GM21529 (cell line): Measurements from ENCODE around the gene SCRN2.

Experiments used
- ATAC-seq: cut with Tn5 transposase; IDR thresholded peaks from one replicate; pipeline ENCODE4 v1.9.1; 2021; ENCODE audit not compliant: unreplicated experiment

SCRN2 gene

GRCh38 chr17:47872019-47872650 is 31.1 kb upstream of the SCRN2 start:
- ATAC-seq, result no peak

DNA sequence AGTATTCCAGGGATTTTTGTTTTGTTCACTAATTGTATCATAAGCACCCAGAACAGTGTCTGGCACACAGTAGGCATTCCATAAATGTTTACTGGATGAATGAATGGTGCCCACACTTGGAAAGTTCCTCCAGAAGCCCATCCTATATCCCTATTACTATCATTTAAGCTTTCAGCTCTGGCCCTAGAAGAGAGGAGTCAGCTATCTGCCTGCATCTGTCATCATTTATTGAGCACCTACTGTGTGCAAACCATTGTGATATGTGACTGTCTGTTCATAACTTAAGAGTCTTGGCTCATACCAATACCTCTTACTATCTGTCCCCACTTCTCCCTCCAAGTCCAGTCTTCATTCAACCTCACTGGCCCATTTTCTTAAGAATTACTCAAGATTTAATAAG is 30.0 kb upstream of the SCRN2 start:
- no peak for ATAC-seq

- no peak for ATAC-seq
These were observed 29.0 kb upstream of the SCRN2 start for GRCh38 chr17:47870056-47870455.

DNA sequence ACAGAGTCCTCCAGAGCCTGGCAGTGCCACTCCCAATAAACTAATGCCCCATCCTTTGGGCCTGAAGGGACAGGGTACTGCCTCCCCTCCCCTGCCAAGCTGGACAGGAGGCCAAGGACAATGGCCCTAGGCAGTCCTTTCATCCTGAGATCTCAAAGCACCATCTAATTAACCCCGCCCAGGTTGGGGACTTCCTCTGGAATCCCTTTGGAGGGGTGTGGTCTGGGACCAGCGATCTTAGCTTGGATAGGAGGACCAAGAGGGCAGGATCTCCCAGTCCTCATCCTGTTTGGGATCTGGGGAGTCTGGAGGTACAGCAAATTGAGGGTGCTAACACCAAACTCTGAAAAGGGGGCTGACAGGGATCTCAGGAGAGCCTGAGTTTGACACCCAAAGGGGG is 28.0 kb upstream of the SCRN2 start:
- no peak for ATAC-seq

- ATAC-seq, result no peak
These were observed 26.9 kb upstream of the SCRN2 start for GRCh38 chr17:47867813-47868533.

DNA sequence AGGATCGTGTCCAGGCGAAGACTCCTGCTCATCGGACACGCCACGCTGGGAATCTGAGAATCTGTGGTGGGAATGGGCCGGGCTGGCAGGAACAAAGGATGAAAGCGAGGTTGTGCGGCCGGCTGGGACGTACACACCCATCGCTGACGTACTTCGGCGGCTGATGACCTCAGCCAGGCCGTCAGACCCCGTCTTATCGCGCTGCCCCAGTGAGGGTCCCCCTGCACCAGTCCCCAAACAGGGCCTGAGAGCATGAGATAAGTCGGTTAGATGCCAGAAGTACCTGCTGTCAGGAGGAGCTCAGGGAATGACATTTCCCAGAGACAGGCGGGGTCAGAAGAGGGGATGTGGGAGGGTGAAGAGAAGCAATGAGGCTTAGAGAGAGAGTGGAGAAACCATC is 25.9 kb upstream of the SCRN2 start:
- ATAC-seq, result no peak

GRCh38 chr17:47864791-47865216 is 23.7 kb upstream of the SCRN2 start:
- ATAC-seq, result no peak

DNA sequence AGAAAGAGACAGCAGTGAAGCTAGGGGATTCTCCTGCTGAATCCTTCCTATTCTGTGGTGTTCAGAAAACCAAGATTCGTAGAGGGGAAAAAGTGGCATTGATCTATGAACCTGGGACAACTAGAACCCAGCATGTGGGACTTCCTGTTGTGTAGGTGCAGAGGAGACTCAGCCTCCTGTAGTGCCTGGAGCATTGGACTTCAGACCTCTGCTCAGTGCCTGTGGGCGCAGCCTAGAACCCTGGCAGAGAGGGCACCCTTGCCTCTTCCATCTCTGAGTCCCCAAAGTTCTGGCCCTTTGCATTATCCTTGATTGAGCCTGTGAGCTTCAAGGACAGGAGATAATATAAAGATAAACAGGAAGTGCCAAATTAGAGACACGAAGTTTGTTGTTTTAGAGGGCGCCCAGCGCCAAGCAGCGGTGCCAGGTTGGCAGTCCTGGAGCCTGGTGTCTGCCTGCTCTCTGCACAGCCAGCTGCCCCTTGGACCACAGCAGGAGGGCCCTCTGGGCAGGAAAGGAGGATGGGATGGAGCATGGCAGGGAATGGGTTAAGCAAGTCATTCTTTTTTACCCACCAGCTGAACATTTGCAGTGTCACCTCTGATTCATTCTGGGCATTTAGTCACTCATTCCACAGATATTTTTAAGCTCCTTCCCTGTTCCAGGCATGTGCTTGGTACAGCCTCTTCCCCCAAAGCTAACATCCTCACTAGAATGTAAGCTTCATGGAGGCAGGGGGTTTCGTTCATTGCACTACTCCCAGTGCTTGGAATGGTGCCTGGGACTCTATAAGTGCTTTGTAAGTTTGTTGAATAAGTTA is 21.8 kb upstream of the SCRN2 start:
- no peak for ATAC-seq

GRCh38 chr17:47860386-47860785 is 19.3 kb upstream of the SCRN2 start:
- ATAC-seq, result no peak

- no peak for ATAC-seq
These were observed 16.7 kb upstream of the SCRN2 start for GRCh38 chr17:47857551-47858455.

GRCh38 chr17:47856830-47857229 is 15.8 kb upstream of the SCRN2 start:
- no peak for ATAC-seq

DNA sequence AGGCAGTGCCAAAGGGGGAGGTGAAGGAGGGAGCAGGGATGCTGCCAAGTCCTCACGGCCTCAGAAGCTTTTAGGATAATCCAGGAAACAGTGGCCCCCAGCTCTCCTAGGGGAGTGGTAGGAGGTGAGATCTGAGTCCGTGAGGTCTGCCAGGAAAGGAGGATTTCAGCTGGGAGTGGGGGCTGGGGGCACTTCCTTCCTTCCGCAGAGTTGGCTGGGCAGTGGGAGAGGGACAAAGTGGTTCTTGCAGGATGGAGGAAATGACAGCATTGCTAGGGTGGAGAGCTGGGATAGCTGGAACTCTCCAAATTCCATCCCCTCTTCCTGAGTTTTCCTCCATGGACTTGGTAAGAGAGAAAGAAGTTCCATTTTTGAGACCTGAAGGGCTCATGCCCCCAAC is 14.7 kb upstream of the SCRN2 start:
- ATAC-seq, result no peak

DNA sequence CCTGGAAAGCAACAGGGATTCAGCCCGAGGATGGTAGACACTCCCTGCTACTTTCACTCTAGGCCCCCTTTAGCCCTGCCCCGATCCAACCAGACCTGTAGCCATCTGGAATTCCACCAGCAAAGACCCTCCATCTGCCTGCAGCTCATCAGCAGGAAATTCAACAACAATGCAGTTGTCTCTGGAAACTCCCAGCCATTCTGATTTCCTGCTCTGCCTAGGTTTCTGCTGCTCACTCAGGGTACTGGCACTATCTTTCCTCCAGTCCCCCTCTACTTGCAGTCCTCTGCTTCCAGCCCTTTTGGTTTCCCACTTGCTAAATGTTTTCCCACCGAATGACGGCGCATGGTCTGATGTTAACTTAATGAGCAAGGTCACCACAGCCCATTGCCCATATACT is 12.5 kb upstream of the SCRN2 start:
- ATAC-seq, result no peak

DNA sequence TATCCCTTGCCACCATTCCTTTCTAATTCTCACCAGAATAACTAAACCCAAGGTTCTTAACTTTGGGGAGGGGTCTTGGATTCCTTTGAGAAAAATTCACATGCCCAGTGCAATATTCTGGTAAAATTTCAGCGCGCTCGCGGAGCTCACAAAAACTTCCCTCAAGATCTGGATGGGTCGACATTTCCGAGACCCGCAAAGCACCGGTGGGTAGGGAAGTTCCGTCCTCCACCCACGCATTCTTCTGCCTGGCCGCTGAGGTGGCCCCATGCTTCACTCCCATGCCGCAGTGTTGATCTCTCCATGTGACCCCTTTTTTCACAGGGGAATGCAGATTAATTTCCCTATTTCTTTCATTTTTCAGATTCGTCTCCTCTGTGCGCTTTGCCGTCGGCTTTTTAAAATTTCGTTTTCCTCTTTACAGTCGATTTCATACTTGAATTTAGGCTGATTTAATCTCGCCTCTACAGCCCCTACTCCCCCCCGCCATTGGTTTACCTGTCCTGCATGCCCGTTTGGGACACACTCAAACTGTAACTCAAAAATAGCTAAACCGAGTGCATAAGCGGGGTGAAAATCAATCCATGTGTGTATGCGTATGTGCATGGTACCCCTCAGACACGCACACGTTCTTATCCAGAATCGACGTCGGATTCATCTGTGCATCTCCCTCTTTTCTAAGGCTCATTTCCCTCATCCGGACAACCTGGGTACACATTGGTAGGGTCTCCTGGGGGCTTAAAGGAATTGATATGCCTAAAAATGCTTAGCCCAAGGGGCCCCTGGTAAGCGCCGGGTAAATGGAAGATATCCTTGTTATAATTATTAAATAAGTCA is 11.3 kb upstream of the SCRN2 start:
- ATAC-seq, result no peak

DNA sequence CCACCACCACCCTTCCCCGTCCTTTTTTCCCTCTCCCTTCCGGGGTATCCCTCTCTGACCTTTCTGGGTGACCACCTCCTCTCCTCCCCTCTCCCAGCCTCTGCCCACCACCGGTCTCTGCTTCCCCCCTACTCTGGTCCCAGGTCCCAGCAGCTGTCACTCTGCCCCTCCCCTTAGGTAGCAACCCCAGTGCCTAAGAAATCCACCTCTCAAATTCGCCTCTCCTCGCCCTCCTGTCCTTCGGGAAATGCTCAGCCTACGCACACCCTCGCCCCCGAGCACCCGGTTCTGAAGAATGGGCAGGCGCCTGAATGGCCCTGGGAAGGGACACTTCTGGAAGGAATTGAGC is 10.7 kb upstream of the SCRN2 start:
- no peak for ATAC-seq

DNA sequence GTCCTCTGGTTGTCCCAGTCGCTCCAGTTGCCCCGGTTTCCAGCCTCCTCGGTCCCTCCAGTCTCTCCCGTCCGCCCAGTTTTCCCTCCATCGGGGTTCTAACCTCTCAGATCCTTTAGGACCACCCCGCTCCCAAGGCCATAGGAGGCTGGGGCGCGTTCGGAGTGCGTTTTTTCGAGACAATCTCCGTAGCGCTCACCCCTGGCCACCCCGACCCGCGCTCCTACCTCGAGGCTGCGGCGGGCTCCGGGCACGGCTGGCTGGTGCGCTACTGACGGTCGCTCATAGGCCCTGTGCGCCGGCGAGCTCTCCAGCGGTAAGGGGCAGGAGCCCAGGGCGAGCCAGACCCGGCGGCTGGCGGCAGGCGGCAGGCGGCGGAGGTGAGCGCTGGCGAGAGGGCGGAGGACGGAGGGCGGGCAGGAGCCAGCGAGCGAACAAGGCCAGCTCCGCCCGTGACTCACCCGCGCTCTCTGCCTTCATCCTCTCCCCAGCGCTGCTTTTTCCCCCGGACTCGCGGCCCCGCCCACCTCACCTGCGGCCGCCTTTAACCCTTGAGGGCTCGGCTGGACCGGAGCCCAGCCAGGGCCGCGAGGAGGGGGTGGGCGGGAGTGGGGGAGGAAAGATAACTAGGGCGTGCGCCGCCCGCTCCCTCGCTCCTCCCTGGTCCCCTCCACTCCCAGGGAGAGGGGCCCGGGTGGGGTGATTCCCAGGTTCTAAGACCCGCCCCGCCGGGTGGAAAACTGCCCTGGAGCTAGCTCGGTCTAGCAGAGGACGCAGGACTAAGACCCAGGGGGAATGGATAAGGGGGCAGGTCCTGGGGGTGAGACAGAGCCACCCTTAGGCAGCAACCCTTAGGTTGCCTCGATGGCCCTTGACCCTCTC is 9.9 kb upstream of the SCRN2 start, which contains the start of gene SP6:
TSS of gene SP6 (minus strand) at position 472 of the 882 bp plus-strand sequence. CDS start 2,734 bp downstream, outside the sequence.
- ATAC-seq, result no peak

GRCh38 chr17:47850373-47850691 is 9.3 kb upstream of the SCRN2 start:
- ATAC-seq, result no peak

DNA sequence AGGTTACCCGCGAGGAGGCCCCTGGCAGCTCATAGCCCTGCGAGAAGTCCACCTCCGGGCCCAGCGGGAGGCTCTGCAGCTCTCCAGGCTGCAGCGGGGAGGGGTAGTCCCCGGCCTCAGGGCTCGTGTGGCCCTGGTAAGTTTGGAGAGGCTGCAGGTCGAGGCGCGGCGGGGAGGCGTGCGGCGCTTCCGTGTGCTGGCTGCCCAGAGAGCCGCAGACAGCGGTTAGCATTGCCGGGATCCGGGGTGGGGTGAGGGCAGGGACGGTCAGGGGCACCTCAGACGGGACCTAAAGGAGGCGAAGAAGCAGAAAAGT is 7.1 kb upstream of the SCRN2 start:
- no peak for ATAC-seq
